Natural killer cell (primary cell): Measurements from ENCODE around the gene SERPINB12. TPM values are rescaled to one million over a fixed set of nuclear protein-coding genes. Genes with fewer than 3 reads are reported as not detected.

Source experiments
- ATAC-seq, 3 donors: fragments of 150-1000 bp in 2 of 3; fragments of 200-7000 bp in 1 of 3; cut with Tn5 transposase; 1 replicate in 1 of 3; 2 replicates in 2 of 3; pipeline ENCODE4 v1.10.0; 2021; ENCODE audit warnings: mild to moderate bottlenecking in 2 of 3, moderate library complexity in 2 of 3
- DNase-seq, 2 donors: peaks; one replicate each; pipeline versions ENCODE4 v3.0.0 to v3.0.0-alpha.2; 2013 to 2021; ENCODE audit warnings: mixed read lengths in 1 of 2
- H3K27ac ChIP-seq: one replicate; pipeline ENCODE4 v1.5.1; 2013; ENCODE audit warnings: mild to moderate bottlenecking, low read length
- H3K27me3 ChIP-seq: one replicate; pipeline ENCODE4 v1.6.1; 2013; ENCODE audit warnings: low read length; ENCODE audit not compliant: control insufficient read depth, insufficient read depth
- H3K36me3 ChIP-seq: one replicate; pipeline ENCODE4 v1.6.1; 2013; ENCODE audit warnings: low read length; ENCODE audit not compliant: control insufficient read depth, insufficient read depth
- H3K4me1 ChIP-seq: one replicate; pipeline ENCODE4 v1.6.1; 2013; ENCODE audit warnings: low read length; ENCODE audit not compliant: control insufficient read depth, insufficient read depth
- H3K4me3 ChIP-seq: one replicate; pipeline ENCODE4 v1.5.1; 2013; ENCODE audit warnings: low read length
- H3K9me3 ChIP-seq: one replicate; pipeline ENCODE4 v1.6.1; 2013; ENCODE audit warnings: low read length; ENCODE audit not compliant: control insufficient read depth, insufficient read depth
- H3K27ac Mint-ChIP-seq, 2 donors: one replicate each; pipeline ENCODE4 v1.8.0; 2022; ENCODE audit warnings: mild to moderate bottlenecking in 2 of 2, mixed read lengths in 2 of 2, moderate library complexity in 1 of 2
- H3K27me3 Mint-ChIP-seq, 2 donors: one replicate each; pipeline ENCODE4 v1.8.0; 2022; ENCODE audit warnings: low read depth in 2 of 2, mixed read lengths in 2 of 2
- H3K36me3 Mint-ChIP-seq: one replicate; pipeline ENCODE4 v1.8.0; 2022; ENCODE audit warnings: mixed read lengths
- H3K4me1 Mint-ChIP-seq, 2 donors: one replicate each; pipeline ENCODE4 v1.8.0; 2022; ENCODE audit warnings: mixed read lengths in 2 of 2
- H3K4me3 Mint-ChIP-seq: one replicate; pipeline ENCODE4 v1.8.0; 2022; ENCODE audit warnings: mild to moderate bottlenecking, moderate library complexity, mixed read lengths
- H3K9me3 Mint-ChIP-seq, 2 donors: one replicate each; pipeline ENCODE4 v1.8.0; 2022; ENCODE audit warnings: mixed read lengths in 2 of 2
- WGBS: methylation state at CpG from one replicate; pipeline ENCODE4 v1.1.7; 2013; ENCODE audit warnings: missing lambda C conversion rate; ENCODE audit not compliant: insufficient coverage; 5-methylcytosine and 5-hydroxymethylcytosine counted together
- intact Hi-C: fragments of 100-400 bp; cut with micrococcal nuclease; formaldehyde crosslinking; loops from one replicate; pipeline ENCODE4 v1.14.2; 2022
- total RNA-seq, 4 donors: library from RNA; stranded (reverse); fragments of 120-200 nt in 1 of 4; gene quantifications; one replicate each; pipeline versions ENCODE4 v1.2.3 to v1.2.4, GENCODE V29; 2013 to 2022
- TF ChIP-seq, protein P1 (sequence below): fragments of 200-600 bp; IDR thresholded peaks from one replicate; pipeline ENCODE4 v1.8.0; 2022; ENCODE audit warnings: antibody characterized with exemption

SERPINB12 gene
- total RNA-seq, 3 donors from 2014 or later (not counting 1 experiment from before 2014, with no cell fraction given): not detected

GRCh38 chr18:63514326-63514725 lies 27.8 kb upstream of the SERPINB12 start:
- Mint-ChIP-seq H3K36me3 (no peaks in the 10 kb centered on the region), H3K27ac (no peak overlapping the region), H3K9me3 (no peaks in the 10 kb centered on the region), H3K4me3 (no peak overlapping the region), H3K4me1 (peaks cover 0 to 6% of the 10 kb centered on the region in 2 donors), H3K27me3 (peaks cover 14 to 45% of the 10 kb centered on the region in 2 donors)
- WGBS: 90% methylated on average over 4 of the region's 6 CpGs
- H3K27me3 ChIP-seq: no peaks in the 10 kb centered on the region
- H3K9me3 ChIP-seq: no peaks in the 10 kb centered on the region
- H3K4me1 ChIP-seq: no peaks in the 10 kb centered on the region
- ATAC-seq (no peak), DNase-seq (no peak)
- H3K4me3 ChIP-seq: no peak overlapping the region
- no peaks in the 10 kb centered on the region for H3K36me3 ChIP-seq
- TF ChIP-seq, protein P1, sequence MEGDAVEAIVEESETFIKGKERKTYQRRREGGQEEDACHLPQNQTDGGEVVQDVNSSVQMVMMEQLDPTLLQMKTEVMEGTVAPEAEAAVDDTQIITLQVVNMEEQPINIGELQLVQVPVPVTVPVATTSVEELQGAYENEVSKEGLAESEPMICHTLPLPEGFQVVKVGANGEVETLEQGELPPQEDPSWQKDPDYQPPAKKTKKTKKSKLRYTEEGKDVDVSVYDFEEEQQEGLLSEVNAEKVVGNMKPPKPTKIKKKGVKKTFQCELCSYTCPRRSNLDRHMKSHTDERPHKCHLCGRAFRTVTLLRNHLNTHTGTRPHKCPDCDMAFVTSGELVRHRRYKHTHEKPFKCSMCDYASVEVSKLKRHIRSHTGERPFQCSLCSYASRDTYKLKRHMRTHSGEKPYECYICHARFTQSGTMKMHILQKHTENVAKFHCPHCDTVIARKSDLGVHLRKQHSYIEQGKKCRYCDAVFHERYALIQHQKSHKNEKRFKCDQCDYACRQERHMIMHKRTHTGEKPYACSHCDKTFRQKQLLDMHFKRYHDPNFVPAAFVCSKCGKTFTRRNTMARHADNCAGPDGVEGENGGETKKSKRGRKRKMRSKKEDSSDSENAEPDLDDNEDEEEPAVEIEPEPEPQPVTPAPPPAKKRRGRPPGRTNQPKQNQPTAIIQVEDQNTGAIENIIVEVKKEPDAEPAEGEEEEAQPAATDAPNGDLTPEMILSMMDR: no peak
- H3K27ac ChIP-seq: no peak overlapping the region
- intact Hi-C loops: no loop called here

DNA sequence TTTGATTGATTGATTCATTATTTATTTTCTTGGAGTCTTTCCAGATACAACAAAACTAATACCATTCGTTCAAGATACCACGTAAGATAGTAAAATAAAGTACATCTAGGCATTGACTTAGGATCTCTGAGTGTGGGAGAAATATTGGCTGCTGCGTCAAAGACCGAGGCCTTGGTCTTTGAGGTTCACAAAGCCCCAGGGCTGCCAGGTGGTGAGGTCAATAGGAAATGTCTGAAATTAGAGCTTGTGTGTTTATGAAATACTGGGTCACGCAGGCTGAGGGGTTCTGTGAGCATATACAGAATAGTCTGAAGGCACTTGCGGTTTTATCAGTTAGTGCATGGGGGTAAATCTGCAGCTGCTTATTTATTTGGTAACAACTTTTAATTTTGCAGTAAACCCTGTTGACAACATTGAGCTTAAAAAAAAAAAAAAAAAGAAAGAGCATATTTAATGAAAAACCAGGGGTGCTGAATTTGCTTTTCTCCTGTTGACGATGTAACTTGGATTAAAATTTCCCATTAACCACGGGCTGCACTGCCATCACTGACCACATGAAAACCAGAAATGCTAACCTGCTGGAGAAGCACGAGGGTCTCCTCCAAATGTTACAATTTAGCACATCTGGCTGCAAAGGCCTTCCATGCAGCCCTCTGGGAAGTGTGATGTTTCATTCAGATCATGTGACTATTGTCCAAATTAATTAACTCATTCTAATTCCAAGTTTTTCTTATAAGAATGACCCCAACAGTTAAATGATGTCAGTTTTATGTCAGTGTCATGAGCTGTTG lies 27.1 kb upstream of the SERPINB12 start:
- 86% methylated on average over 8 of the region's 9 CpGs for WGBS
- no peaks in the 10 kb centered on the region for H3K36me3 Mint-ChIP-seq
- H3K4me1 ChIP-seq: no peaks in the 10 kb centered on the region
- no peaks in the 10 kb centered on the region for H3K27me3 ChIP-seq
- DNase-seq: no peak
- no peaks in the 10 kb centered on the region for H3K9me3 ChIP-seq
- no peak overlapping the region for H3K27ac Mint-ChIP-seq
- H3K4me3 ChIP-seq: no peak overlapping the region
- H3K36me3 ChIP-seq: no peaks in the 10 kb centered on the region
- TF ChIP-seq, protein P1: no peak
- no peak overlapping the region for H3K27ac ChIP-seq
- no peak for ATAC-seq
- H3K4me3 Mint-ChIP-seq: no peak overlapping the region
- intact Hi-C loops: no loop called here
- H3K9me3 Mint-ChIP-seq: no peaks in the 10 kb centered on the region
- H3K27me3 Mint-ChIP-seq: peaks cover 16 to 44% of the 10 kb centered on the region in 2 donors
- peaks cover 0 to 6% of the 10 kb centered on the region in 2 donors for H3K4me1 Mint-ChIP-seq

DNA sequence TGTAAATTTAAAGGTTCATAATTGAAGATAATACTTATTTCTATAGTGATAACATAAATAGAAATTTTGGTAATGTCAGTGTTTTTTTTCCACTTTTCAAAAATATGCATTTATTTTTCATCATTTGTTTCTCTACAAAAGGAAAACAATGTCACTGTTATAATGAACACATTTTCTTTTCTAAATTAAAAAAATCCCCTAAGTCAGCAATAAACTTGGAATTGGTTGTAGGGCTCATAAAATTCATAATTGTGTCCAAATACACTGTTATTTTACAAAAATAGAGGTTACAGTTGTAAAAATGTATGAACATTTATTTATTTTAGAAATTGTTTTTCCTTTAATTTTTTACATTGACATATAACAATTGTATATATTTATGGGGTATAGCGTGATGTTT lies 26.4 kb upstream of the SERPINB12 start:
- WGBS: no CpG with 5 or more reads among the region's 1 CpG
- H3K27ac ChIP-seq: no peak overlapping the region
- H3K27me3 ChIP-seq: no peaks in the 10 kb centered on the region
- ATAC-seq: no peak
- H3K36me3 Mint-ChIP-seq: no peaks in the 10 kb centered on the region
- no peaks in the 10 kb centered on the region for H3K36me3 ChIP-seq
- intact Hi-C loops: no loop called here
- H3K4me3 ChIP-seq: no peak overlapping the region
- DNase-seq: no peak
- TF ChIP-seq, protein P1: no peak
- H3K27ac Mint-ChIP-seq: no peak overlapping the region
- peaks cover 0 to 6% of the 10 kb centered on the region in 2 donors for H3K4me1 Mint-ChIP-seq
- H3K4me3 Mint-ChIP-seq: no peak overlapping the region
- H3K9me3 ChIP-seq: no peaks in the 10 kb centered on the region
- H3K9me3 Mint-ChIP-seq: no peaks in the 10 kb centered on the region
- peaks cover 19 to 41% of the 10 kb centered on the region in 2 donors for H3K27me3 Mint-ChIP-seq
- H3K4me1 ChIP-seq: no peaks in the 10 kb centered on the region
